ENCODE measurements around the gene C1orf35.

C1orf35 gene

DNA sequence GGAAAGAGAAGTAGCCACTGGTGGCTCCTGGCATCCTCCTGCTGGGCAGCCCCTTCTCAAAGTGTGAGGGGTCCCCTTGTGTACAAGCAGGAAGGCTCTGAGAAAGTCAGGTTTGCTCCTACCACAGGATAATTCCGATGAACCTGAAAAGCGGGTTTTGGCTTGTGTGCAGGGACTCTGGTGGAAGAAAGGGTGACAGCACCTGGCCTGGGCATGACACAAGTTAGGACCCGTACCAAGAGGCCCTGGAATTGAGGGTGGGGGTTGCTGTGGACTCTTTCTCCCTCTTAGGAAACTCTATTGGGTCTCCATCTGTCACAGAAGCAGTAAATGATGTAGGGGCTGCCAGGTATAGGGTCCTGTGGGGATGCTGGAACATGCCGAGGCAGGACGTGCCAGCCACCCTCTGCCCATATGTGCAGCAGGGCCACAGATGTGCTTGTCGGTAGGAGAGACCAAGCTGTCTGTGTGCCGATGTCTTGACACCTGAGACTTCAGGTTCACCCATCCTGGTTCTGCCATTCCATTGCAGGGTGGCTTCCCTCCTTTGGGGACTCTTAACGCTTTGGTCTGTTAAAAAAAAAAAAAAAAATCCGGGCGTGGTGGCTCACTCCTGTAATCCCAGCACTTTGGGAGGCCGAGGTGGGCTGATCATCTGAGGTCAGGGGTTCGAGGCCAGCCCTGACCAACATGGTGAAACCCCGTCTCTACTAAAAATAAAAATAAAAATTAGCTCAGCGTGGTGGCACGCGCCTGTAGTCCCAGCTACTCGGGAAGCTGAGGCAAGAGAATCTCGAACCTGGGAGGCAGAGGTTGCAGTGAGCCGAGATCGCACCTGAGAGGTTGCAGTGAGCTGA, 9.8 kb downstream of the C1orf35 start:
- no peak for DNase-seq

DNA sequence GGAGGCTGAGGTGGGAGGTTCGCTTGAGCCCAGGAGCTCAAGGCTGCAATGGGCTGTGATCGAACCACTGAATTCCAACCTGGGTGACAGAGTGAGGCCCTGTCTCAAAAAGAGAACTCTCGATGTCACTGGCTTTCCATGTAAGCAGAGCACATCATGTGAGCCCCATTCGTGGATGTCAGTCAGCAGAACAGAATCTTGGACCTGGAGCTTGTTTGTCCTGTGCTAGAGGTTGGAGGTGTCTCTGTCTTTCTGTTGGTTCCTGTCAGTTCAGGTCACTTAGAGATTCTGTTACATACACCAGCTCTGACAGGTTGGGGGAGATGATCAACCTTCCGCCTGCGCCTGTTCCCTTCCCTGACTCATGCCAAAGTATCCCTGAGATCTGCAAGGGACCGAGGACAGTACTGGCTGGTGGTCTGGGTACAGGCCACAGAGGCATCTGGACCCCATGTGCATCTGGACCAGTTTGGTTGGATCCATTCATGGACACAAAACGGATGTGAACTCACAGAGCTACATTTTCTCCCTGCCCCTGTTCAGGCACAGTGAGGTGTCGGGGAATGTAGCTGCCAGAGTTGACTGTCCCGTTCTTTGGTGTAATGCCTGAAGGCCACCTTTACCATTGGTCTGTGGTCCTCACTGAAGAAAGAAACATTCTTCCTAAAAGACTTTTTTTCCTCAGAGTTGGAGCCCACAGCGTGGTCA, 10.6 kb downstream of the C1orf35 start:
- no peak for DNase-seq

DNA sequence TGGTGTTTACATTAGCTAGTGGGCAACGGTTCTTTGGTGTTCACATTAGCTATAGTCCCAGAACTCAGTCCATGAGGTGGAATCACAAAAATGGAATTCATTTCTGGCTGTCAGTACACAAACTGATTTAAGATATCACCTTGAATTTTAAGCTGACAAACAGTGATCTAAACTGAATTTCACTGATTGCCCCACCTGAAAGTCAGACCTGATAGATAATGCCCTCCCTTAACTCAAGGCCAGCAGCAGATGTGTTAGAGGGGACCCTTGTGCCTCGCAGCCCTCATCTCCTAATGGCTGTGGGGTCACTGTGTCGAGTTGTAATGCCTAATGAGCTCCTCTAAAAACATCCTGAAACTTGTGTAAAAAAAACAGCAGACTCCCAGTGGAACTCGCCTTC, 12.0 kb downstream of the C1orf35 start:
- no peak for DNase-seq

DNA sequence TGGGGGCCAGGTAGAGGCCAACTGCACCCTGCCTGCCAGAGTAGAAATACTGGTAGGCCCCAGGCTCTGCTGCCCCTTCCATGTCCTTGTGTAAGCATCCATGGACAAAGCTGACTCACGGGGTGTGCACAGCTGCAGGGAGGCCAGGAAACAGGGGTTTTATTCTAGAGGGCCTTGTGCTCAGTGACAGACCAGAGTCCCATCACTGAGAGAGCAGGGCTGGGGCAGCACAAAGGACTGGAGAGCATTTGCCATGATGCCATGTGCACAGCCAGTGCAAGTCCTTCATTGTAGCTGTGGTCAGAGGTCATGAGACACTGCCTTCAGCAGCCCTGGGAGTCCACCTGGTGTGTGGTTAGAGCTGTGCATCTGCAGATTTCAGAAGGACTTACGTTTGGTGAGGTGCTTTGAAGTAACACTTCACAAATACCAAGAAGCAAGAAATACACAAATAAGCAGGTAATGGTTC, 12.5 kb downstream of the C1orf35 start:
- no peak for DNase-seq

DNA sequence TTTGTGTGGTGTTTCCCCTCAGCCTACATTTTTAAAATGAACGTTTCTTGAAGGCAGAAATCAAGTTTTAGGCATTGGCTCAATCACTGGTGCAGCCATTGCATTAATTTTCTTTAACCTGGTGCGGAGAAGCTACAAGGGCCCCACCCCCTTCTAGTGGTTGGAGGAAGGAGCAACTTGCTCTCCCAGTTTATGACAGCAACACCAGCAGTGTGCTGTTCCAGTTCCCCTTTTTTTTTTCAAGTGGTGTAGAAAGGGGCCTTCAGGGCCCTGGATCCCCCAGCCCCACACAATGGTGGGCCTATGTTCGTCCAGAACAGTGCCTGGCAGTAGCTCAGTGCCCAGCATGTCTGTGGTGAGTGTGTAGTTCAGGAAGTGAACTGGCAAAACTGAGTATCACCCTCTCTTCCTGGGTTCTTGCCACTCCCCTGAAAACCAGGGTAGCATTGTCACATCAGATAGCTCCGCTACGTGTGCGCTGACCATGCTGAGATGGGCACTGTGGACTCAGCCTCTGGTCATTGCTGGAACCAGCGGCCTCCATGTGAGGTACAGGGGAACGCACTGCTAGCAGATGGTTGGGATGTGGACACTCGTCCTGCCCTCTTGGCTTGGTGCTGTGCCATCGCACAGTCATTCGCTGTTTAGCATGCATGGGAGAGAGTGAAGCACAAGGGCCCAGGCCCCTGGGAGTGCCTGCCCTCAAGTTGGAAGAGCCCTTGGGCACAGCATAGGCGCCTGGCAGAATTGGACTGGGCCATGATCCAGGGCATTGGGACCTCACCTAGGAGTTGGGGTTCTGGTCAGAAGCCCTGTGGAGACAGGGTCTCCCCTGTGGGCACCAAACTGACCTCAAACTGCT, 13.4 kb downstream of the C1orf35 start:
- no peak for DNase-seq

DNA sequence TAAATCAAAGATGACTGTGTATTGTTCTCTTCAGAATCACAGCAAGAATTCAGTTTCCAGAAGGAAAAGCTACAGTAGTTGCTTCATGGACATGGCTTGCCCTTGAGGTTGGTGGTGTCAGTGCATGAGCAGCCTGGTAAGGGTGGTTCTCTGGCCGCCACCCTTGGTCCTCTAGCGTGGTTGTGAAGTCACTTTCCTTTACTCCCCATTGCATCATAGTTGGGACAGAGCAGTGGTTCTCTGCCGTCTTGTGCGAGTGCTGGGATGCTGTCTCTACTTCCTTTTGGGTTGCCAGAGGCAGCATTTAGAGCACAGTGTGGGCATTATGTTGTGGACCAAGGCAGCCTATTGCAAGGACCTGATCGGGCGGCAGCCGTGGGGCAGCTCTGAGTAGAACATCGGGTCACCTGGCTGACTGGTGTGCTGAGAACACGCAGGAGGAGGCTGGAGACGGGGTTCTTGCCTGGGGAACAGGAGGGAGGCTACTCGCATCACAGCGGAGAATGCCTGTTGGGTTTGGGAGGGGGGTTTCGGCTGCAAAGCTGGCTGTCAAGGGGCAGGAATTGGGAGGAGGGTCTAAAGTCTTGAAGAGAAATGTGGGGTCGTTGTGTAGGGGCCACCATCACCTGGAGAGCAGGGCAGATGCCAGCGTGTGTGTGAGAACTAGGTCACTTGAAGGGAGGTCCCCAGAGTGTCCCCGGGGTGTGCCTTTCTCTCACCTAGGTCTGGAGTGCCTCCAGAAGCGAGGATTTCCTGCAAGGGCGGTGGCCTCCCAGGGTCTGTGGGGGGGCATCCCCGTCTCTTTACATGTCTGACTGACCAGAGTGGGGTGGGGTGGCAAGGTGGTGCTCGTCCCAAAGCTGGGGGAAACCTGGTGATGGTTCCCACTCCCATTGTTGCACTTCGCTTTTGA, 14.3 kb downstream of the C1orf35 start:
- DNase-seq: no peak

DNA sequence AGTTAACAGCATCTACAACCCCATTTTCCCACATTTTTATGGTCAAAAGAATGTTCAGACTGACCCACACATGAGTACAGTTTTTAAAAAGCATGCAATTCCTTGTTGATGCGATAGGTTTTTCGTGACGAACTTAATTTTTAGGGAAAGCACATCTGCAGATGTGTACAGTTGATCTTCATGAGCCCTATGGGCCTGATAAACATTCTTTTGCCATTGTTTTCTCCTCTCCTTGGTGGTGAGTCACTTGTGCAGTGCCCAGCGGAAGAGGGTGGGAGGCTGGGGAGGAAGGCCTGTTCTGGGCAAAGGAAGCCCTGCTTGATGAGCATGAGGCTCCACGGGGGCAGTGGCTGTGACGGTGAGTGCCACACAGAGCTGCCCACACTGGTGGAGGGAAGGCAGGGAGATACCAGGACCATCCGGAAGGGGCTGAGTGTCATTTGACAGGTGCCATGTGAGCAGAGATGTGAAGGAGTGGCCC, 15.3 kb downstream of the C1orf35 start:
- DNase-seq: peak; percentile 57

DNA sequence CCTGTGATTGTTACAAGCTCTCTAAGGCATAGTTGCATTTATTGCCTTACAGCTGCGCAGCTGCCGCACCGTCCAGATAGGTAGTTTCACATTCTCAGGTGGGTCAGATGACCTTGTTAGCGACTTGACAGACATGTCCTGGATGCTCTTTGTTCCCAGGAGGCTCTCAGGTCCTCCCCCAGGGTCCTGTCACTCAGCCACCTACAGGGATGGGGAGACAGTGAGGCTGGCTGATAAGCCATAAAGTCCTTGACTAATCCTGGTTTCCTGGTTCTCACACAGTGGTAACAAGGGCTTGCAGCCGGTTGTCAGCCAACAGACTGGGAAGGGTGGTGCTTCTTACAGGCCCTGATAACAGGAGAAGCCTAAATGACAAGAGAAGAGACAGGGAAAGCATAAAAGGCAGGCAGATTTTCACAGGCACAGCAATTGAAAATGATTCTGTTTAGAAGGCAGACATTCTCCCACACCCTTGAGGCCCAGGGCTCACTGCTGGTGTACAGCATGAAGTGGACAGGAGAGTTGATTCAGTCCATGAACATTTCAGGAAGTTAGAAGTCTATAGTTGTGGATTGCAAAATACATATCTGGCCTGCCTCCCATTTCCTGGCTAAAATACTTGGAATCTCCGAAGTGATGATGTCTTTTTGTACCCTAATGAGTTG, 17.7 kb downstream of the C1orf35 start:
- DNase-seq: peak; percentile 73

DNA sequence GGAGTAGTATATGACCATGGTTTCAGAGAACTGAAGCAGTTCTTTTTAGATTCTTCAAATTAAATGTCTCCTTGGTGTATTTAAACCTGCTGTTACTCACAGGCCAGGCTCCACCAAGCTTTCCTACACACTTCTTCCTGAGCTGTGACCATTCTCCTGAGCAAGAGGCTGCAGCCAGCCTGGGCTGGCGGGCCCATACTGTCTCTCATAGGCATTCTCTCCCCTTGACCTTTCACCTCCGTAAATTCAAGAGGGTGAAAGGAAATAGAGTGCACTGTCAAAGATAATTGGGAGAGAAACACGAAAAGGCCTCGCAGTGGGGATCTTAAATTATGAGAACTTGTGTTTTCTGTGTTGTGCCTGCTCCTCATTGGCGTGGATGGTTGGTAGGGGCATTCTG, 18.3 kb downstream of the C1orf35 start:
- no peak for DNase-seq

DNA sequence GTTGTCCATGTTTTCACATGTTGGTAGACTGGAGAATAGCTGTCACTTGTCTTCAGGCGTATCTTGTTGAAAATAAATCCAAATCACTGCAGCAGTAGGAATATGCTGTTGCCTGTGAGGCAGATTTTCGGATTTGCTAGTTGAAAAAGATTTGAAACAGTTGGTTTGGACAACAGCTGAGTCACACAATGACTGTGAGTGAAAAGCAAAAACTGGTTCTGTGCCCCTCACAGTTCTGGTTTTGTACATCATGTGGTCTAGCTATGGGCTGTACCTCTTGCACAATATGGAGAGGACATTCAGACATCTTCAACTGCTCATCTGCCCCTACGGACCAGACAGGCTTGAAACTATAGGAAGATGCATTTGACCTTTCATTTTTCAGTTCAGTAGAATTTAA, 18.8 kb downstream of the C1orf35 start:
- DNase-seq: peak; percentile 60

DNA sequence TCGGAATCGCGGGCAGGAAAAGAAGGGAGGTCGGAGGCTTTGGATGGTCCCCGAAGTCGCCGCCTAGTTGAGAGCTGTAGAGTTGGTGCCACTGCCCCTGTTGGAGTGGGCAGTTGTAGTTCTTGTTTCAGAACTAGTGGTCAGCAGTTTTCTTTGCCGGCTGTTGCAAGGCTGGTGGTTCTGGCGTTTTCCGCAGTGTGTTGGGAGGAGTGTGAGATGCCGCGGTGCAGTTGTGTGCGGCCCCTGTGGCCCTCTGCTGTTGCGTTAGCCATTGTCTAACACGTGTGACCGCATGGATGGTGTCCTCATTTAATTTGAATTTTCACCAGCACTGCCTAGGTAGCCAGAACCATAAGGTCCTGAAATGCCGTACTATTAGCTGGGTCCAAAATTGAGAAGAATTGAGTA, 19.2 kb downstream of the C1orf35 start:
- DNase-seq: no peak

DNA sequence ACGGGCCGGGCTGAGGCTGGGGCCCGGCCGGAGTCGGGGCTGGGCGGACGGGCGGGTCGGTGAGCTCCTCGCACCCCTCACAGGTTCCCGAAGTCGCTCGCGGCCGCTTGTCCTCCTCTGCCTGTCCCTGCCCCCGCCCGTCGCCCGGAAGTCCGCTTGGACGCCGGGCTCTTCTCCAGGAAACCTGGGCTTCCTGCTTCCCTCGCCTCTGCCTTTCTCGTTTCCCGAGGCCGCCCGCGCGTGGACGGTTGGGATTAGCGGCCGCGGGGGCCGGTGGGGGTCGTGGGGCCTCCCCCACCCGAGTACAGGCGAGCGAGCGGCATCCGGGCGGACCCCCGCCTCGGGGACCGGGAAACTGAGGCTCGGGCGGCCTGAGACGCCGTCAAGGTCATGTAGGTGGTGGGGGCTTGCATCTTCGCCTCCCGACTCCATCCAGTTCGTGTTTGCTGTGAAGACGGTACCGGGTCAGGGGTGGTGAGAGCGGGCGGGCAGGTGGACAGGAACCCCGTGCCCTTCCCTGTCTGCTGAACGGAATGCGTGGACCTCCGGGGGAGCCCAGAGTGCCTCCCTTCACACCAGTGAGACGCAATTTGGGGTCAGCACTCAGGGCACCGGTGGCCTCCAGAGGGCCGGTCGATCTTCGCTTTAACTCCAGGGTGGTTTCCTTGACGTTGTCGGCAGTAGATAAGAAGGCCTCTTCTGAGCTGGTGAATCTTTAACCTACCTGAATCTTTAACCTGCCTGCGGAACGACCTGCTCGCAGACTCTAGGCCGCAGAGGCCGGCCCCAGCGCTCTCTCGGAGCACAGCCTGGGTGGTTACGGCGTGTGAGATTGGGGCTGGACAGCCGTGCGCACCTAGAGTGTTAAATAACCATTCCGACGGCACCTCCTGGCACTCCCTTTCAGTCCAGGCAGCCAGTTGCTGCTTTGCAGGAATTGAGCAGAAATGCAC, 19.9 kb downstream of the C1orf35 start:
- peak; percentile 41 for DNase-seq

DNA sequence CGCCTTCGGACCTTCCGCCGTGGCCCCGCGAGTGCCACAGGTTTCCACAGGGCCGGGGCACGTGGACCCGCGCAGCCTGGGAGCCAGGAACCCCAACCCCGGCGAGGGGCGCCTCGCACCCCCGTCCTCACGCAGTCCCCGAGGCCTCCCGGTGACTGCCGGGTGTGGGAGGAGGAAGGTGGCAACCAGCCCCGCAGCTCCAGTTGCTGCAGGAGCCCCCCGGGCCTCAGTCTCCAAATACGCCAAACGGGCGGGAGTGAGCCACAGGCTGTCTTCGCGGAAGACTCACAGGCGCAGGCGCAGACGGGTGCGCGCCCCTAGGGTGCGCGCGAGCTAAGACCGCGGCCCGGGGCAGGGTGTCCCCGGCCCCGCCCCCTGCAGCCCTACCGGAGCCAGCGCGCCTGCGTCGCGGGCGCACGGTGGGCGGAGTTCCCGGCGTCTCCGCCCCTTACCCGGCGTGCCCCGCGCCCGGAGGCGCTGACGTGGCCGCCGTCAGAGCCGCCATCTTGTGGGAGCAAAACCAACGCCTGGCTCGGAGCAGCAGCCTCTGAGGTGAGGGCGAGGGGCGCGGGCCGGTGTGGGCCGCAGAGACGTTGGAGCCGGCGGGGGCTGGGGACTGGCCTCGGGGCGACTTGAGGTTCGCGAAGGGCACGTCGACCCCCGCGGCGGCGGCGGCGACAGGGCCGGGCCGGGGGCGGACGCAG, 20.8 kb downstream of the C1orf35 start, which contains the start of gene ARF1:
Gene ARF1, plus strand, starts transcription at position 495 of the 704 bp plus-strand sequence. CDS start 14,407 bp downstream, outside the sequence.
- peak; percentile 95 for DNase-seq

DNA sequence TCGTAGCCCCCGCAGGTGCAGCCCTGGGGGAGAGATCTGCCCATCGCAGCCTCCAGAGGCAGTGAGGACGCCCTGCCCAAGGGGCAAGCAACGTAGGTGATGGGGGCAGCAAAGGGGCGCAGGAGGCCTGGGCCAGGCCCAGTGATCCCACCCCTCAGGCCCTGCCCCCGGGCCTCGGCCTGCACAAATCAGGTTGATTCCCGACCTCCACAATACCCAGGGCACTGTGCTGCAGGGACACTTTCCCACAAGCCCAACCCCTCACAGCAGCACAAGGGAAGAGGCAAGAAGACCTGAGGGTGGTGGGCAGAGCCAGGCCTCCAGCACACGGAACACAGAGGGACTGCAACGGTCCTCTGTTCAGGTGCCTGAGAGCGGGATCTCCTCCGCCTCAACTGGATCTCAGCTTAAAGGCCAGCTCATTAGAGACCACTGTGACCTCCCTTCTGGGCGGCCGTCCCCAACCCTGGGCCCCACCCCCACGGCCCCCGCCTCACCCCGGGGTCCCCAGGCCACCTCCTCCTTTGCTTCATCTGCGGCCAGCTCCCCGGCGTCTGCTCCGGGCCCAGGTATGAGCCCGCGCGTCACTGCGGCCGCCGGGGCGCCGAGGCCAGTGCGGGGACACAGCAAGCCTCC, 21.4 kb downstream of the C1orf35 start:
- no peak for DNase-seq

DNA sequence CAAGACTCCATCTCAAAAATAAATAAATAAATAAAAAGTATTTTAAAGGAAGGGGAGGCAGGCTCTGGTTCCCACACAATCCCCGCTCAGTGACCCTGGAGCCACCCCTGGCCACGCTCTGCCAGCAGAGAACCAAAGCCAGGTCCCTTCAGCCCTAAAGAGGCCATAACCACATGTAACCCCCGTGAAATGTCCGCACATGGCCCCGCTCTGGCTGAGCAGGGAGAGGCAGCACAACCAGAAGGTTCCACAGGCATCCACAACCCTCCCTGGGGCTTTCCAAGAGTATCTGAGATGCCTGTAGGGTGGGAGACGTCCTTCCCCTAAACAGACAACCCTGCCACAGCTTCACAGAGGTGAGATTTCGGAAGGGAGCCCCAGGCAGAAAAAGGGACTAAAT, 22.0 kb downstream of the C1orf35 start:
- no peak for DNase-seq

DNA sequence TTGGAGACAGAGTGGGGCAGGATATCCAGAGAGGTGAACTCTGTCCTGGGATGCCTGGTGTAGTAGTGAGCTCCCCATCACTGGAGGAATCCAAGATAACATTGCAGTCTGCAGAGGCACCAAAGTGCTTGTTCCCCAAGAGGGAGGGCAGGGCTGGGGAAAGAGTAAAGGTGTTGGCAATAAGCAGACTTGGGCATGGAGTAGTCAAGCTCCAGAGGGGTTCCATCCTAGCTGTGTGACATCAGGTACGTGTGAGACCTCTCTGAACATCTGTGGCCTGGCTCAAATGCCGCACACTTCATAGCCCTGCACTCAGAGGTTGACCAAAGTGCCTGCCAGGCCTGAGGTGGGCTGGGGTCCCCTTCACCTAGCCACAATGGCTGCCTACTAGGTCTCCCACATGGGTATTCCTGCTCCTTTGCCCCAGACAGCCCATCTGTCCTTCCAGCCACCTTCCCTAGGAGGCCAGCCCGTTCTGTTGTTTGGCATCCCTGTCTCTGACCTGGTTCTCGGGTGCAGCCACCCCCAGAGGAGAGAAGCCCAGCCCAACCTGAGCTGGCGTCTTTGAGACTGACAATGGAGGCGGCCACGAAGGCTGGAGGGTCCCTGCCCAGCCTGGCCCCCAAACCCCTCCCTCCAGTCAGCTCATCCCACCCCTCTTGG, 23.4 kb downstream of the C1orf35 start:
- DNase-seq: no peak

DNA sequence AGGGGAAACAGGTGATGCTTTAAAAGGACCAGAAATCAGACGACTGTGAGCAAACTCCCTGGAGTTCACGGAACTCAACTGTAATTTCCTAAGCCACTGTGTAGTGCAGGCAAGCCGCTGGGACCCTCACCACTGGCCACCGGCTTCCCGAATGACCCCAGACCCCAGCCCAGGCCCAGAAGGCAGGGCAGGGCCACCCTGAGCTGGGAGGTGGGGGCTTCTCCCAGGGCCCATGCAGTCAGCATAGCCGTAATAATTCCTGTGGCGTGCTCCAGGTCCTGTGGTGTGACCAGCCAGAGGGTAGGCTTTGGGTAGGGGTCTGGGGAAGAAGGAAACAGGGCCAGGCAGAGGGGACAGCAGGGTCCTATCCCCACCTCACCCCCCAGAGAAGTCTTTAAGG, 24.1 kb downstream of the C1orf35 start:
- no peak for DNase-seq

Measured in fibroblast of skin of scalp (primary cell).